HG02884 (cell line): ENCODE results near the gene SOX2.
"Not testable (repeated sequence)": the region's sequence is repeated elsewhere in the genome, so short reads cannot be mapped to it uniquely, and the experiment has no call there.

Experiments used
- ATAC-seq: cut with Tn5 transposase; IDR thresholded peaks from one replicate; pipeline ENCODE4 v1.9.1; 2021; ENCODE audit warnings: mild to moderate bottlenecking, moderate library complexity; ENCODE audit not compliant: unreplicated experiment

SOX2 gene

GRCh38 chr3:181756645-181757297 is 45.0 kb downstream of the SOX2 start:
- no peak for ATAC-seq

- ATAC-seq = no peak
Observed at GRCh38 chr3:181757694-181758306, 46.1 kb downstream of the SOX2 start.

- no peak for ATAC-seq
Observed at GRCh38 chr3:181761906-181762305, 50.2 kb downstream of the SOX2 start.

GRCh38 chr3:181764033-181764432 is 52.3 kb downstream of the SOX2 start:
- ATAC-seq = not testable (repeated sequence)
